GM12865 (cell line): Measurements from ENCODE around the gene FAXDC2.
A peak's percentile ranks its signal among the peaks of the same experiment; 100 is the strongest.

ENCODE experiments used
- DNase-seq: peaks from one replicate; pipeline ENCODE4 v3.0.0; 2010; ENCODE audit warnings: low read depth
- H3K4me3 ChIP-seq: 2 replicates; pipeline ENCODE4 v1.5.1; 2011; ENCODE audit warnings: mild to moderate bottlenecking, low read depth, low read length, control low read depth
- CTCF ChIP-seq: IDR thresholded peaks from 2 replicates; pipeline ENCODE4 v1.5.1; 2011; ENCODE audit warnings: low read length, control low read depth, low read depth, inconsistent platforms; ENCODE audit not compliant: insufficient read depth; ENCODE audit errors: missing control alignments

The FAXDC2 gene

GRCh38 chr5:154871734-154872133 lies 21.3 kb upstream of the FAXDC2 start:
- no peak overlapping the region for H3K4me3 ChIP-seq
- no peak for DNase-seq
- no peak for TF ChIP-seq CTCF

- TF ChIP-seq CTCF = no peak
- DNase-seq = no peak
- H3K4me3 ChIP-seq = no peak overlapping the region
These were observed 18.3 kb upstream of the FAXDC2 start for GRCh38 chr5:154868702-154869101.

GRCh38 chr5:154866841-154867240 lies 16.4 kb upstream of the FAXDC2 start:
- no peak for TF ChIP-seq CTCF
- no peak overlapping the region for H3K4me3 ChIP-seq
- DNase-seq = no peak

GRCh38 chr5:154865466-154866184 lies 15.2 kb upstream of the FAXDC2 start:
- TF ChIP-seq CTCF = no peak

GRCh38 chr5:154863291-154864080 lies 13.1 kb upstream of the FAXDC2 start:
- H3K4me3 ChIP-seq = no peak overlapping the region
- no peak for DNase-seq
- no peak for TF ChIP-seq CTCF

More at GRCh38 chr5:154865466-154866184, 15.2 kb upstream of the FAXDC2 start:
- no peak overlapping the region for H3K4me3 ChIP-seq
- DNase-seq = no peak

- TF ChIP-seq CTCF = no peak
- DNase-seq = peak; percentile 54
- no peak overlapping the region for H3K4me3 ChIP-seq
These were observed 12.4 kb upstream of the FAXDC2 start for GRCh38 chr5:154862766-154863165.
